HG03175 (cell line): ENCODE measurements around the gene TEKTIP1.

Experiments used
- ATAC-seq: cut with Tn5 transposase; IDR thresholded peaks from one replicate; pipeline ENCODE4 v1.9.1; 2021; ENCODE audit warnings: mild to moderate bottlenecking, moderate library complexity; ENCODE audit not compliant: unreplicated experiment

TEKTIP1 gene

DNA sequence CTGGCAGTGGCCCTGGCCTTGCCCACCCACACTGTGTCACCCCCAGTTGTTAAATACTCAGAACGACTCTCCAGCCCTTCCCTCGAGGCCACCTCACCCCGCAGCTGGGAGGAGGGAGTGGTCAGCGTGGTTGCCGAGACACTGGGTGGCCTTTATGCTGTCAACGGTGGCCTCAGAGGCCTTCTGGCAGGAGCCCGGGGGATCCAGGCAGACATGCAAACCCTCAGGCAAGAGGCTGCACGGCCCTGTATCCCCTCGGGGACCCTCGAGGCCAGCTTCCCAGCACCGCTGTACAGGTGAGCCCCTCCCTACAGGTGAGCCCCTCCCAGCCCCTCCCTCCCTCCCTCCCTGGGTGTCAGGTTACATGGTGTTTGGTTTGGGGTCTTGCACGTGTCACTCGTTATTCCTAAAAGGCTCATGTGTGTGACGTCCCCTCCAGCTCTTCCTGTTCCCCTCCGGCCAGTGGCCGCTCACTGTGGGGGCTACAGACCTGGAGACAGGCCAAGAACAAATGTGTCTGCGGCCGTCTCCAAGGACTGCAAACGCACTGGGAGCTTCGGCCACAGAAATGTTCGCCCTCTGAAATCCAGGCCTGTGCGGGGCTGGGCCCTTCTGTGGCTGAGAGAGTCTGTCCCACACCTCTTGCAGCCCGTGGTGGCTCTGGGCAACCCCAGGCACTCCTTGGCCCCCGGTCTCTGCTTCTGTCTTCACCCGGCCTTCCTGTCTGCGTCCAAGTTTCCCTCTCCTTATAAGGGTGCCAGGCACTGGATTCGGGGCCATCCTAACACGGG lies at the start of gene TEKTIP1:
TEKTIP1 (plus strand) TSS at position 210 of the 791 bp plus-strand sequence; CDS start at position 214, 4 bp downstream.
- ATAC-seq: no peak

DNA sequence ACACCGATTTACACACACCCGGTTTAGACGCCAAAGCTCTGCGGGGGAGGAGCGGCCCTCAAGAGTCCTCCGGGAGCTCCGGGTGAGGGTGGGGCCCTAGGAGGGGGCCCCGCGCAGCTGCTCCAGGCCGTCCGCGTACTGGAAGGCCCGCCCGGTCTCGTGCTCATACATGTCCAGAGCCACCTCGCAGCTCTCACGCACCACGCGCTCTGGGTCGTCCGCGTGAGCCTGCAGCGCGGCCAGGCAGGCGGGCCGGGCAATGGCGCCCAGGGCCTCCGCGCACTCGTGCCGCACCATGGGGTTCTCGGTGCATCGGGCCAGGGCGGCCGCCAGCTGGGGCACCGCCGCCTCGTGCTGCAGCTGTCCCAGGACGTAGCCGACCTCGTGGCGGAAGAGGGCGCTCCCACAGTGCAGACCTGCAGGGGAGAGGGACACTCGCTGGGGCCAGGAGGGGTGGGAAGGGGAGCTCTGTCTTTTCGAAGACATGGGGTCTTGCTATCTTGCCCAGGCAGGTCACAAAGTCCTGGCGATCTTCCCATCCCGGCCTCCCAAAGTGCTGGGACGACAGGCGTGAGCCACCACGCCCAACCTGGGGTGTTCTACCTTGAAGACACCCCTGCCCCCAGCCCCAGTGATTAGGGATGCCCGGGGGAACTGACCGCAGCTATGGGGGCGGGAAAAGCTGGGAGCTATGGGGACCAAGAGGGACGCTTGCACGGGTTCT lies 47.4 kb upstream of the TEKTIP1 start:
- no peak for ATAC-seq

DNA sequence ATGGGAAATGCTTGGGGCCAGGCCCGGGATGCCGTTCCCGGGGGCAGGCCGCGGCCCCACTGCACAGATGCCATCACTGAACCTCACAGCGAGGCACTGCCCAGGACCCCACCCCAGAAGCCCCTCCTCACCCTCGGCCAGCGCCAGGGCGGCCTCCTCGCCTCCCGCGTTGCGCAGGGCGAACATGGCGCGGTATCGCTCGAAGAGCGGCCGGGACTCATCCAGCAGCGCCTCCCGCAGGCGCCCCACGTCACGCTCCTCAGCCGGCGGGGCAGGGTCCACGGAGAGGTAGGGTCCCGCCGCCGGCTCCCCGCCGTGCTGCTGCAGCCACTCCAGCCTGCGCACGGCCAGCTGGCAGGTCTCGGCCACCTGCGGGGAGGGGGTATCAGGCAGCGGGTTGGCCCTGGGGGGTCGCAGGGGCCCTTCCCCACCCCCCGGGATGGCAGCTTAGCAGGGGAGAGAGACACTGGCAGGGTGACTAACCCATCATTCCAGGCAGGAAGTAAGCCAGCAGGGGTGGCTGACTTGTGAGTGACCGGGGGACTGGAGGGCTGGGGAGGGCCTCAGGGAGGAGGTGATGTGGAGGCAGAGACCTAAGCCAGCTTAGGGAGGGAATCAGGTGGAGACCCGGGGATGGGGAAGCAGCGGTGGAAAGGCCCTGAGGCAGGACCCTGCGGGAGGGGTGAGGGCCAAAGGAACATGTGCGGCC lies 46.7 kb upstream of the TEKTIP1 start:
- no peak for ATAC-seq

DNA sequence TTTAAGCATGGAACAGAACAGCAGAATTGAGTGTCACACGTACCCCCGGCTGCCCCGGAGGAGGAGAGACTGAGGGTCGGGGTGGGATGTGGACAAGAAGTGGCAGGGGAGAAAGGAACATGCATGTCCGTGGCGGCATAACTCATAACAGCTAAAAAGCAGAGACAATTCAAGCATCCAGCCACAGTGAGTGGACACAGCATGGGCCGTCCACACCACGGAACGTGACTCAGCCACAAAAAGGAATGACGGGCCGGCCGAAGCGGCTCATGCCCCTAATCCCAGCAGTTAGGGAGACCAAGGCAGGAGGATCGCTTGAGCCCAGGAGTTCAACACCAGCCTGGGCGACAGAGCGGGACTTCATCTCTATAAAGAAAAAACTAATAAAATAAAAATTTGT lies 46.1 kb upstream of the TEKTIP1 start:
- ATAC-seq: no peak

DNA sequence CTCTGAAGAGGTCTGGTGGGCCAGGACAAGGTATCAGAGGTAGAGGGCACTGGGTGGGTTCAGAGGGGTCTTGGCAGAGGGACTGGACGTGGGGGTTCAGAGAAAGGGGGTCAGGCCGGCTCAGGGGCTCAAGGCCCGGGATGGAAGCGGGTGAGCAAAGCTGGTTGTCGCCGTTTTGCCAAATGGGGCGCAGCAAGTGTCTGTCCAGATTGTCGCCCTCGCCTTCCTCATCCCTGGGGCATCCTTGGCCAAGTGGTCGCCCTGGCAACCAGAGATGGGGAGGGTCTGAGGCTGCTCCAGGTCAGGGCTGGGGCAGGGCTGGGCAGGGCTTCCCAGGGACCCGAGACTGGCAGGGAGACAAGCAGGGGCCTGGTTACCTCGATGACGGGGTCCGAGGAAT lies 45.3 kb upstream of the TEKTIP1 start:
- no peak for ATAC-seq

DNA sequence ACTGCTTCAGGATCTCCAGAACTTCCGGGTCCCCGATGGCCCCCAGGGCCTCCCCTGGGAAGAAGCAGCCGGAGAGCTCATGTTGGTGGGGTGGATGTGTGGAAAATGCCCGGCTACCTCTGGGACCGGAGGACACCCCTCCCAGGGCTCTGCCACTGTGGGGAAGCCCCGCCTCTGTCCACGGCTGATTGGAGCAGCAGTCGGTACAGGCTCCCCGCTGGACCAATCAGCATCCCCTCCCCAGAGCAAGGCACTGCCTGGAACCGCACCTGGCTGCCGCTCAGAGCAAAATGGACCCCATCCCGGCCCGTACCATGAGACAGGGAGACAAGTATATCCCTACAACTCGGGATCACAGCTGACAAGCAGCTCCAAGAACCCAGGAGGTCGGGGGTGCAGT lies 44.9 kb upstream of the TEKTIP1 start:
- no peak for ATAC-seq

DNA sequence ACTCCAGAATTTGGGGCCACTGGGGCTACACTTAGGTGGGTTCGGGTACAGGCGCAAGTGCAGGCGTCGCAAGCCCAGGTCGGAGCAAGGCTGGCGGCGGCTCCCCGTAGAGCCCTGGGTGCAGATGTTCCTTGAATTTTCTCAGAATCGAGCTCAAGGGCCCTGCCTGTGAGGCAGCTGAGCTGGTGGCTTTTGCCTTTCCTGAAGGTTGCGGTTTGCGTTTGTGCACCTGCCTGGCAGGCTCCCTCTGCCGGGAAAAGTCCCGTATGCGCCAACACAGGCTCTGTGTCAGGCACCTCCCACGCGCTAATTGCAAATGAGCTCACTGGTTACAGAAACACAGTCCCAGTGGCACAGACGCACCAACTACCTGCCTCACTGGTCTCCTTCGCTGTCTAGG lies 44.4 kb upstream of the TEKTIP1 start:
- no peak for ATAC-seq

DNA sequence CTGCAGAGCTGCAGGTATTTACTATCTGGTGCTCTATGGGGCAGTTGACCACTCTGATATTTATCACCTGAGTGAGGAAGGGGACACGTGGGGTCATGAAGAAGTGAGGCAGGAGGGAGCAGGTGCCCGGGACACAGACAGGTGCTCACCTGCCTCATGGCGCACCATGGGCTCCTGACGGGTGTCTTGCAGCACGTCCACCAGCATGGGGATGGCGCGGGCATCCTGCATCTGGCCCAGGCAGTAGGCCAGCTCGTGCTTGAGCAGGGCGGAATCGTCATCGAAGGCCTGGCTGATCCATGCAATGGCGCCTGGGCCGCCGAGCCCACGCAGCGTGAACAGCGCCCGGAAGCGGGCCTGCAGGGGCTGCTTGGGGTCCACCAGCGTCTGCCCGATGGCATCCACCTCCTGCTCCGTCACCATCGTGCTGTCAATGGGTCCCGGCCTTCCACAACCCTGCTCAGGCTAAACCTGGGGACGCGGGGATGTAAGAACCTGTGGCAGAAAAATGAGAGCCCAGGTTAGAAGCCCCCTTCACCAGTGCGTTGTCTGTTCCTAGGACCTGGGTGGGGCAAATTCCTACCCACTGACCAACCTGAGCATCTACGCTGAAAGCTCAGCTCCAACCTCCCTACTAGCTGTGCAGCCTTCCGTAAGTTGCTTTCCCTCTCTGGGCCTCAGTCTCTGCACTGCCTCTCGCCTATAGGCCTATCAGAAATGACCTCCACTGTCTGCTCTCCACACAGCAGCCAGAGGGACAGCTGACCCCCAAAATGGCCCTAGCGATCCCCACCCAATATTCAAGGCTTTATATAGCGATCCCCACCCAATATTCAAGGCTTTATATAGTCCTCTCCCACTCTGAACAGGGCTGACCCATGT lies 42.3 kb upstream of the TEKTIP1 start:
- no peak for ATAC-seq

DNA sequence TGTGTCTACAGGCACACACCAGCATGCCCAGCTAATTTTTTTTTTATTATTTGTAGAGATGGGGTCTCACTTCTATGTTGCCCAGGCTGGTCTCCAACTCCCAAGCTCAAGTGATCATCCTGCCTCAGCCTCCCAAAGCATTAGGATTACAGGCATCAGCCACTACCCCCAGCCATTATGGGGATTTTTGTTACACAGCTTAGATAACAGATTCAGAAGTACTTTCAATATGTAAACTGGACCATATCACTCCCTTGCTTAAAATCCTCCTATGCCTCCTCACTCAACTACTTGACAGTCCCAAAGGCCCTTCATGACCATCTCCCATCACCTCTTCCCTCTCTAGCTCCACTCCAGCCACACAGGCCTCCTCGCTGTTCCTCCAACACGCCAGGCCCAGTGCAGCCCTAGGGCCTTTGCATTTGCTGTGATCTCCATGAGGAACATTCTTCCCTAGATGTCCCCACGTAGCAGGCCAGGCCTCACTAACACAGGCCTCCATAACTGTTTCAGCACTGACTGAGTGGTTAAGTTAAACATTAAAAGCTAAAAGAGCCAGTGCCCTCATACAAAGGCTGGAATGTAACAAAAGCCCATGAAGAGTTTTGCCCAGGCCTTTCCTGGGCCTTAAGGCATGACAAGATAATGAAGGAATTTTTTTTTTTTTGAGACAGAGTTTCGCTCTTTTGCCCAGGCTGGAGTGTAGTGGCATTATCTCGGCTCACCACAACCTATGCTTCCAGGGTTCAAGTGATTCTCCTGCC lies 41.0 kb upstream of the TEKTIP1 start:
- no peak for ATAC-seq

DNA sequence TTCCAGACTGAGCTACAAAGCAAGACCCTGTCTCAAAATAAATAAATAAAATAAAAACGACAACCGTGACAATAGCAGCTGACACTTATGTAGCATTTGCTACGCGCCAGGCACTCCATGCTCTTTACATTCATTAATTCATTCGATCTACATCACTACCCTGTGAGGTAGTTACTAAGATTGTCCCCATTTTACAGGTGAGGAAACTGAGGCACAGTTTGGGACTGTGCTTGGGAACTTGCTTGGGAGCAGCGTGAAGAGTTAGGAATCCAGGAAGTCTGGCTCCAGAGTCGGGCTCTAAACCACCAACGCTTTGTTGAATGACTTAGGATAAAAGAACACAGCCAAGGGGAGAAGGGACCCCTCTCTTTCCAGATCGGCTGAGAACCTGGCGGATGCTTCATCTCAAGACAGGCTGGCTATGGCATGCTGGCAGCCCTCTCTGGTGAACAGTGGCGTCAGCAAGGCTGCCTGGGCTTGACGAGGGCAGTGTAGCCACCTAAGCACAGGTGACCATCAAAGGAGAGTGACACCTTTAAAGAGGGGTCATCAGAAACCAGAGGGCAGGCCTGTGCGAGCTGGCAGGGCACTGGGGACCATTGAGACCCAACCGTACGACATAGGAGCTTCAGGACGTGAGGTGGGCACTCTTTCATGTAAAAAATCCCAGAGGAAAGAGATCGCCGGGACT lies 39.1 kb upstream of the TEKTIP1 start:
- ATAC-seq: no peak

DNA sequence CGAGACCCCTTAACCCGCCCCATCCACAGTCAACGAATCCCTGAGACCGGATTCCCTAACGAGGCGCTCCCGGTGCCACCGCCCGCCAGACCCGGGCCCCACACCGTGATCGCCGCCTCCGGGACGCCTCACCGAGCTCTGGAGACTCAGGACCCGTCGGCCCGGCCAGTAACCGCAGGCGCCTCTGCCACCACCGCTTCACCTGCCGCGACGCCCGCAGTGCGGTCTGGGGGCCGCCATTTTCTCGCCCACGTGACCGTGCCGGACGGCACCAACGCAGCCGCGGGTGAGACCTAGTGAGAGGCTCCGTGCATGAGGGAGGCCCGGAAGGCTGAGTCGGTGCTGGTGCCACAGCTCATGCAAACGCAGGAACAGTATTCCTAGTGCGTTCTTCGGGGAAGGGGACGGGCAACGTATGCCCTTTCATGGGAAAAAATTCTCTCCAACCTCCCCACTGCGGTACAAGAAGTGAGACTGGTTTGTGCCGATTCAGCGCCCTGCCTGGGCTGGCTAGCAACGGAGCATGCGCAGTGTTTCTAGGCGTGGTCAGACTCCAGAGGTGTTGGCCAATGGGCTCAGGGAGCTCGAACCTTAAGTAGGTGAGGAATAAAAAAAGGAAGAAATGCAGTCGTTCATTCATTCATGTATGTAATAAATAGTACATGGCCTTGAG lies 38.4 kb upstream of the TEKTIP1 start, which contains the start of gene DOHH:
DOHH (minus strand) TSS at position 246 of the 673 bp plus-strand sequence. CDS start 3,860 bp downstream, outside the sequence.
- peak; percentile 82 for ATAC-seq

DNA sequence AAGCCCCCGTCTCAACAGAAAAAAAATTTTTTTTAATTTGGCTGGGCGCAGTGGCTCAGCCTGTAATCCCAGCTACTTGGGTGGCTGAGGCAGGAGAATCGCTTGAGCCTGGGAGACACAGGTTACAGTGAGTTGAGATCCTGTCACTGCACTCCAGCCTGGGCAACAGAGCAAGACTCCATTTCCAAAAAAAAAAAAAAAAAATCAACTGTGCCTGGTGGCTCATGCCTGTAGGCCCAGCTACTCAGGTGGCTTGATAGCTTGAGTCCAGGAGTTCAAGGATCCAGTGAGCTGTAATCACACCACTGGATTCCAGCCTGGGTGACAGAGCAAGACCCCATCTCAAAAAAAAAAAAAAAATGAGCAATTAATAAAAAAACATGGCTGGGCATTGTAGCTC lies 37.2 kb upstream of the TEKTIP1 start:
- ATAC-seq: no peak

DNA sequence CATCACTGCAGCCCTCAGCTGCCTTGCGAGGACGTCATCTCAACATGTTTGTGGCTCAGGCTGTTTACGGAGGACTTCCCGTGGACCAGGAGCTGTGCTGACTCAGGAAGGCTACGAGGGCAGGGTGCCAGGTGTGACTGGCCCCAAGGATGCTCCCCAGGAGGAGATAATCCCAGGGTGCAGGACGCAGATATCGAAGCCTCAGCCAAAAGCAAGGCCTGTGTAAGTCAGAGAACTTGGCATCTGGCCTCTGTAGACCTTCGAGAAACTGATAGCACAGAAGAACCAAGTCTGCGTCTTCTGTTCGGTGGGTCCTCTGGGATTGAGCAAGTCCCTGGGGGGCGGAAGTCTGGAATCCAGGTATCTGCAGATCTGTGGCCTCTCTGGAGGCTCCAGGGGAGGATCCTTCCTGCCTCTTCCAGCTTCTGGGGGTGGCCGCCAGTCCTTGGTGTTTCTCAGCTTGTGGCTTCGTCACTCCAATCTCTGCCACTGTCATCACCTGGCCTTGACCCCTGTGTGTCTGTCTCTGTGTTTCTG lies 35.9 kb upstream of the TEKTIP1 start:
- ATAC-seq: no peak

DNA sequence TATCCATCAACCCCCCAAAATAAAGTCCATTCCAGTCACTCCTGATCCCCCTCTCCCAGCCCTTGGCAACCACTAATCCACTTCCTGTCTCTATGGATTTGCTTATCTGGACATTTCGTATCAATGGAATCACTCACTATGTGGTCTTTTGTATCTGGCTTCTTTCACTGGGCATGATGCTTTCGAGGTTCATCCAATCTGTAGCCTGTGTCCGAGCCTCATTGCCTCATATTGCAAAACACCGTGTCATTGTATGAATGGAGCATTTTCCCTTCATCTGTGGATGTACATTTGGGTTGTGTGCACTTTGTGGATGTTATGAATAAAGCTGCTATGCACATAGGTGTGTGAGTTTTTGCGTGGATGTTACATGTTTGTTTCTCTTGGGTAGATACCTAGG lies 34.2 kb upstream of the TEKTIP1 start:
- ATAC-seq: no peak

DNA sequence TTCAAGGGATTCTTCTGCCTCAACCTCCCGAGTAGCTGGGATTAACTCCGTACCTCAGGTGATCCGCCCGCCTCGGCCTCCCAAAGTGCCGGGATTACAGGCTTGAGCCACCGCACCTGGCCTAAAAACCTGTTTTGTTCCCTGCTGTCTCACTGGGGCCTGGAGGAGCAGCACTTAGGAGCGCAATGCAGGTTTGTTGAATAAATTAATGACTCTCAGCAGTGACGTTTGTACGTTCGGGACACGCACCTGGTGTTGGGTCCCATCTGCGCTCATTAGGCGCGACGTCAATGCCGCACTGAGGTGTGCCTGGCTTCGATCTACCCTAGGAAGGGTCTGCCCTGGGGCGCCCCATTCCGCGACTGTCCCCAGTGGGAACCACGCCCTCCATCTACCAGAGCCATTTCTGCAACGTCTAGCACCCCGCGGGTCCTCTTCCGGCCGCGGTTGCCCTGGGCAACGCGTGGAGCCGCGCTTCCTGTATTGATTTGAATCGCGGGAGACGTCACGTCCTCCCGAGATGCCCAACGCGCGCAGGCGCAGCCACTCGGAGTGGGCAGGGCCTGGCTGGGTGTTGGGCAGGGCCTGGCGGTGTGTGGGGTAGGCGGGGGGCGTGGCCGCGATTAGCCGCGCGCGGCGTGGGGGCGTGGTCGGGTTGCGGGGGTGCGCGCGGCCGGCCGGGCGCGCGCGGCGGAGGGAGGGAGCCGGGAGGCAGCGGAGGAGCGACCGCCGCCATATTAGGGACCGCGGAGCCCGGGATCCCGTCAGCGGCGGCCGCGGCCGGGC lies 33.2 kb upstream of the TEKTIP1 start, which contains the start of gene FZR1:
FZR1 (plus strand) TSS at position 714 of the 786 bp plus-strand sequence. CDS start 16,679 bp downstream, outside the sequence.
- peak; percentile 94 for ATAC-seq

DNA sequence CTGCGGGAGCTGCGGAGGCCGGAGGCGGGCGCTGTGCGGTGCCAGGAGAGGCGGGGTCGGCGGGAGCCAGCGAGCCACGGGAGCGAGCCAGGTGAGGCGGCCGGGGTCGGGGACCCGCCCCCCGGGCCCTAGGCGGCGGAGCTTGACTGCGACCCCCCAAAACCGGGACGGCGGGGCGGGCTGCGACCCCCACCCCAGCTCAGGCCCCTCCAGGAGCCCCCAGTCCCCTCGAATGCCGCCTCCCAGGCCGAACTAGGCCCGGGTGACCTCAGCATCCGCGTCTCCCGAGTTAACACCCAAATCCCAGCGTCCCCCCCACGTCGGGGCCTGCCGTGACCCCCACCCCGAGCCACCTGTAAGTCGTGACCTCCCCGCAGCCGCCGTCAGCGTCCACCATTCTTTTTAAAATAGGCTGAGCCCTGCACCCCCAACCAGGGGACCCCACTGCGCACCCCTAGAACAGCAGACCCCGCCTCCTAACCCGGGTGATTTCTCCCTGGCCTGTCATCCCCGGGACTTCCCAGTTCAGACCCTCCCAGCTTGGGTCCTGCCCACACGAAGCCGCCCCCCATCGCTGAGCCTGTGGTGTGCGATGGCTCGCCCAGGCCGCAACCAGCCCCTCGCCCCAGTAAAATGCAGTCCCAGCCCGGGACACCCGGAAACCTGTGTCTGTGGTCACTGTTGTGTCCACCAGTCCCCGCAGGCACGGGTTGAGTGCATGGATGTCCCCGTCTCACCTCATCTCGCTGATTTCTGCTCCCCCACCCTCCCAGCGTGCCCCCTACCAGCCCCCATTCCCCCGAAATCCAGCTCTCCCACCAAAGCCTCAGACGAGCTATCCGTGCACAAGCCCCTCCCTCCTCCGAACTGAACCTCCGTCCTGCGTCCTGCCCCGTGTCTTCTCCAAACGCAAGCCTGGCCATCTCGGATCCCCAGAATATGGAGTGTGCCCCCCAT lies 32.3 kb upstream of the TEKTIP1 start:
- no peak for ATAC-seq
